NCI-H2081 (cell line): ENCODE measurements around the gene TREM1.
"Not testable (repeated sequence)": the region's sequence is repeated elsewhere in the genome, so short reads cannot be mapped to it uniquely, and the experiment has no call there.

Source experiments
- DNase-seq, 2 experiments: peaks; one replicate each; lab custom pipeline; 2025; lab: John Stamatoyannopoulos, UW

TREM1 gene

DNA sequence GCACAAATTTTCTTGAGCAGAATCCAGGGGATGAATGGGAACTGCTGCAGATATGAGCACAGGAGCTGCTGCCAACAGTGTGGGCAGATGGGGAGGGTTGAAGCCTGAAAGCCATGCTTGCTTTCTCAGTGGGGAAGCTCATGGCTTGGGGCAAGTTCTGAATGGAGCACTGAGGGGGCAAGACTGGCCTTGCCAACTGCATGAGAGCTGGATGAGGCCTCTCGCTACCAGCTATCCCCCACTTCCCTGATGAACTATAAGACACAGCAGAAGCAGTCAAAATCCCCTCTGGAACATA is 28.3 kb downstream of the TREM1 start:
- peak; percentile 54 to 73 for DNase-seq

DNA sequence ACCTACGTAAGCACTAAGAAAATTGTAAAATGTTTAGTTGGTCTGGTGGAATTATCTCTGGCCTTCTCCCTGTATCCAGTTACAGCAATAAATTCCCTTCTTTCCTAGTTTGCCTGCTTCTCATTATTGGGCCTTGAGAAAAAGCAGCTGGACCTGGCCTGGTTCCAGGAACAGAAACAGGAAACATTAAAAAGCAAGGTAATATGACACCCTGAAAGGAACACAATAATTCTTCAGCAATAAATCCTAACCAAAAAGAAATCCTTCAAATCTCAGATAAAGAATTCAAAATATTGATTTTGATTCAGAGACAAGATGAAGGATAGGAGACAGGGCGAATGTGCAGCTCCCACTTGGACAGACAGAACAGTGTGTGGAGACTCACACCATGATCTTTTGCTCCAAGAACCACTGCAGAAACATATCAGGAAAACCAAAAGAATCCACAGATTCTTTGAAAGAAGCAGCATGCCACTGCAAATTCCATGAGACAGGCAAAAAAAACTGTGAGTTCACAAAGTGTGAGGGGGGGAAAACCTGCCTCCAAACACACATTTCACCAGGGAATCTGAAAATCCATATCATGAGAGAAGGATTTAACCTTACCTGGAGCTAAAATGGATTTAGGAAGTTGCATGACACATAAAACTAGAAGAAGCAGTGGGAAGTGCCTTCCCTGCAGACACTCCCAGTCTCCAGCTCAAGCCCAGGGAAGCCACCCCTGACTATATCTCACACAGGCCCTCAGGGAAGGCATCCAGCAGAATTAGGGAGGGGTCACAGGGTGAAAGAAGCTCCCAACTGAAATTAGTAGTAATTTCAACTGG is 28.9 kb downstream of the TREM1 start:
- DNase-seq, result peak; percentile 34 to 64

DNA sequence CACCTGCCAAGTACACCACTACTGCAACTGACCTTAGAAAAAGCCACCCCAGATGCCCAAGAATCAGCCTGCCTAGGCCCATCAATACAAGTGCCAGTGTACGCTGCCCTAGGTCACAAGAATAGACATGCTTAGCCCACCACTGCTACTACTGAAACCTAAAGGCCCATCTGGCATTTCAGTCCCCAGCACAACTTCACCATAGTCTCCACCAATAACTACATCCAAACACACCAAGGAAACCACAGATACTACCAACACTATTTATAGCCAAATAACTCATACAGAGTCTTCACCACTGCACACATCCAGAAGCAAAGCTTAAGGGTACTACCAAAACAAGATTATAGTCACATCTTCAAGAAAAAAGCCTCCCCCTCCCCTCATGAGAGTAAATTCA is 30.1 kb downstream of the TREM1 start:
- no peak for DNase-seq

DNA sequence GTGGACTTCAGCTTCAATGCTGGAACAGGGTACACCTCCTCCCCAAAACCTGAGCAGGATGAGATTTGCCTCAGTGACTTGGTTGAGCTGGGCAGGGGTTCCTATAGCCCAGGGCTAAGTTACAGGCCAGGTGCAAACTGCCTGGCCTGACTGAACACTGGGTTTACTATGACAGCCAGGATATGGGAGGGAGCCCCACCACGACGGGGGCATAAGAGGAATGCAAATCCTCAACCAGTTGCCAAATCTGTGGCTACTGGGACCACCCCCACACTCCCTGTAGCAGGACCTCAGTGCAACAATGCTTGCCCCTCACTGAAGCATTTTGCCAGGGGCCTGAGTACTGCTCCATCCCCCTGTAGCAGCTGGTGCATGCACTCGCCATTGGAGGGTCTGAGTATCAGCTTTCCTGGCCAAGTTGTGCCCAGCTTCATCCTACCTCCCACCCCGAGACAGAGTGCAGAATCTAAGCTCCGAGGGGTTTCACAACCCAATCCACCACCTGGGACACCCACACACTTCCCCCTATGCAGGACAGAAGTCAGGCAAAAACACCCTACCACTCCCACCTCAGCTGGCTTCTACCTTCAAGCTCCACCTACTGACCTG is 30.7 kb downstream of the TREM1 start:
- no peak for DNase-seq

DNA sequence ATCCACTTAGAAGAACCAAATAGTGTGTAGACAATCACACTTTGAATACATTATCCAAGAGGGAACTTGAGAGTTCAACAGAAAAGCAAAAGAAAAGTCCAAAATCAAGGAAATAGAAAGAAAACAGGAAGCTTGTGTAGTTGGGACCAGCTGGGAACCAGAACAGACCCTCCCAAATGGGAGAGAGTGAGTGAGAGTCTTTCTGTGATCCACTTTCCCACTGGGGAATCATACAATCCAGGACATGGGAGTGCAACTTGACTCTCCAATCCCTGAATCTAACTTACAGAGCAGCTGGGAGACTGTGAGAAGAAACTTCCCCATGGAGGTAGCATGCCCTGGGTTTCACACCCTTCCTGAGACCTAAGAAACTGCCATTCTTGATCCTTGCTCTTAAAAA is 31.4 kb downstream of the TREM1 start:
- DNase-seq, result no peak

DNA sequence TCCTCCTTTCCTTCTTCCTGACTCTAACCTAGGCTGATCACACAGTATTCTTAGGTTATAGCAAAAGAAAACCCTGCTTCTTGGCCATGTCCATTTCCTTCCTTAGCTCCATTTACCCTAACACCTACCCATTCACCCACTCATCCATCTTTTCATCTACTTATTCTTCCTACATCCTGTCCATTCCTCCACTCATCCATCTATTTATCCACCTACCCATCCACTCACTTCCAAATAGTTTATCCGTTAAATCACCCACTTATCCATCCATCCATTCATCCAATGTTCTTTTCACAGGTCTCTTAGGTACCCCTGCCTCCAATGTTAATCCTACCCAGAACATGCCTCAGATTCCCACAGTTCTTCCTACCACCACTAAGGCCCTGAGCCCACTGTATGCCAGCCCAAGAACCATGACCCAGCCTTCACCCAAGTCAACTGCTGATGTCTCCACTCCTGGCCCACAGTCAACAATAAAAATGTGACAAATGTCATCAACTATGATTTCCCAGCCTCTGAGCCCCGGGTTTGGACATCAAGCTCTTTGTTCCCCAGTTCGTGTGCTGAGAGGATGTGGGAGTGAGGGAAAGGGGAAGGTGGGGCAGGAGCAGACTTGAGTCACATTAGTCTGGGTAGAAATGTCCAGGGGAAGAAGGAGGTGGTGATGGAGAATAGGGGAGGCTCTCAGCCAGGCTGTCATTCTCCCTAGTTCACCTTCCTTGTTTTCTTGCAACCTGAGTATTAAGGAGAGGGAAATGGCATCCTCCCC is 33.9 kb downstream of the TREM1 start:
- DNase-seq, result no peak

DNA sequence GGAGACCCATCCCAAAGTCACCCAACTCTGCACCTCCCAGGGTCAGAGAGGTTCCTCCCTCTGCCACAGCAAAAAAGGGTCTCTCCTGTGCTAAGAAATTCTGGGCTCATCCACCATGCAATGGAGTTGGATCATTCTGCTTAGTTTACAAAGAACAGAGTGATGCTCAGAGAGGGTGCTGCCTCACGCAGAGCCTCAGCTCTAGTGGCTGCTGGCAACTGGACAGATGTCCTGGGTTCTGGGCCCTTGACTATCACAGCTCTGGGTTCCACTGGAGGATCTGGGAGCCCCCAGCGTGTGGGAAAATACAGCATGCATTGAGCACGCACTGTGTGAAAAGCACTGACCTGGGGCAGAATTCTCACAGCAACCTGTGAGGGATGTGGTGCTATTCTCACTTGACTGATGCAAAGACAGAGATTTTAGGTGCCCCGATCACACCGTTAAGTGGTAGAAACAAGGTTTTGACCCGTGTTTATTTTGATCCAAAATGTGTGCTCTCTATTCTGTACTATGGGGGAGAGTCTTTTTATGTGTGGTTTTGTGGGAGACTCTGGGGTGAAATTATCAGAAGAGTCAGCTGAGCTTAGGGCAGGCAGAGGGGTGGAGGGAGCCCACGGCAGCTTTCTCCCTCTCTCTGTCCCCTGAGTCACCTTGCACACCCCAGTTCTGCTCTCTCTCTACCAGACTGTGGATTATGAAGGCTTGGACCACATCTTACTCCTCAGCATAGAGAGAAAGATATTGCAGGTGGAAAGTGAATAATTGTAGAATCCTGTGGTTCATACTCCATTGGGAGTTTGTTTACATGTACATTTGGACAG is 38.4 kb downstream of the TREM1 start:
- no peak for DNase-seq

DNA sequence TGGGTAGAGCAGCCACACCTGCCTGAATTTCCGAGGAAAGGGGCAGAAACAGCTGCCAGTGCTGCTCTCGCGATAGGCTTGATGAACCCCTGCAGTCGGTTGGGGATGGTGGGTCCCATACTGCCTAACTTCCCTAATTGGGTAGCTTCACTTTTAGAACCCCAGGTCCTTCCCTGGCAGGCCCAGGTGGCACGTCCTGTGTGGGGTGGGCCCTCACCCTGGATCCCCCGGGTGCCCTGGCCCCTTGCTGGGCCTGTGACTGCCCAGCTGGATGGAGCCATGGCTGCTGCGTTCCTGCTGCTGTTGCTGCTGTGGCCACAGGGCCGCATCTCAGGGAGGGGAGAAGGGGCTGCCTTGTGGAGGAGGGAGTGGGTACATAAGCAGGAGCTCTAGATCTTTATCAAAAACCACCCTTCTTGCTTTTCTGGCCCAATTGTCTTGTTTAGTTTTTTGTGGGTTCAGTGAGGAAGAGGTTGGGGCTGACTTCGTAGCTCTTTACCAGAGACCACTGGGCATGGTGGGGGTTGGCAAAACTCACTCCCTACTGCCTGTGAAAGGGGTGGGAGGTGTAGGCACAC is 39.1 kb downstream of the TREM1 start:
- no peak for DNase-seq

DNA sequence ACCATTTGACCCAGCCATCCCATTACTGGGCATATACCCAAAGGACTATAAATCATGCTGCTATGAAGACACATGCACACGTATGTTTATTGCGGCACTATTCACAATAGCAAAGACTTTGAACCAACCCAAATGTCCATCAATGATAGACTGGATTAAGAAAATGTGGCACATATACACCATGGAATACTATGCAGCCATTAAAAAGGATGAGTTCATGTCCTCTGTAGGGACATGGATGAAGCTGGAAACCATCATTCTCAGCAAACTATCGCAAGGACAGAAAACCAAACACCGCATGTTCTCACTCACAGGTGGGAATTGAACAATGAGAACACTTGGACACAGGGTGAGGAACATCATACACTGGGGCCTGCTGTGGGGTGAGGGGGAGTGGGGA is 40.0 kb downstream of the TREM1 start:
- not testable (repeated sequence) for DNase-seq

DNA sequence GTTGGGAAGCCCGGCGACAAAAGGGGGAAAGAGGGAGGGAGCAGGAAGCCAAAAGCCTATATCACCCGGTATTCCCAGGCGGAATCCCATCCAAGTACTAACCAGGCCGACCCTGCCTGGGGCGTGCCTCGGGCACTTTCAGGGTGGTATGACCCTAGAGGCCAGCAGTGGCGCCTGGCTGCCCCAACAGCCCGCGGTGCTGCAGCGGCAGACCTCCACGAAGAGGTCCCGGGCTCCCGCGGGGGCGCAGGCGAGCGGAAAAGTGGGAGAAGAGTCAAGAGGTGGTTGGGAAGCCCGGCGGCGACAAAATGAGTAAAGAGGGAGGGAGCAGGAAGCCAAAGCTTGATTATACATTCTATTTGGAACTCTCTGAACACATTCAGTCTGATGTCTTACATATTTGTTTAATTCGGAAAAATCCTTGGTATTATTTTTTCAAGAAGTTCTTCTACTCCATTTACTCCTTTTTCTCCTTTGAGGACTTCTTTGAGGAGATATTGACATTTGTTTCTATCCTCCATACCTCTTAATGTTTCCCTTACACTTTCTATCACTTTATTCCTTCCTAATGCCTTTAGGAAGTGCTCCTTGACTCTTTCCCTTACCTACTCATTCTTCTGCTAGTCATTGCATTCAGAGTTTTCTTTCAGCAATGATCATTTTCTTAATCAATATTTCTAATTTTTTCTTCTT is 46.9 kb downstream of the TREM1 start:
- no peak for DNase-seq

DNA sequence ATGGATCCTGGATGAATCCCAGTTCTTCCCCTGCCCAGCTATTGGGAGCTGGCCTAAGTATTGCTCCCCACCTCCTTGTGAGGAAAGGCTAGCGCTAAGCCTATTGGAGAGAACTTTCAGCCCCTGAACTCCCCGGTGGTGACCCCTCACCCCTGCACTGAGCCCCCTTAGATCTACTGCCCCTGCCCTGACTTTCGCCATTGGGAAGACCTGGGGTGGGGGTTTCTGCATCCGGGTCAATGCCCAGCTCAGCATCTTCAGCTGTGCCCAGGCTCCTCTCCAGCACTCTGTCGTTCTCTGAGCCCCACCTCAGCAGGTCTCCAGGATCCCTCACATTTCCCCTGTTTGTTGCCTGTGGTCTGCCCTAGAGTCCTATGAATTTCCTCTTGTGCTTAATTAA is 49.4 kb downstream of the TREM1 start:
- no peak for DNase-seq

DNA sequence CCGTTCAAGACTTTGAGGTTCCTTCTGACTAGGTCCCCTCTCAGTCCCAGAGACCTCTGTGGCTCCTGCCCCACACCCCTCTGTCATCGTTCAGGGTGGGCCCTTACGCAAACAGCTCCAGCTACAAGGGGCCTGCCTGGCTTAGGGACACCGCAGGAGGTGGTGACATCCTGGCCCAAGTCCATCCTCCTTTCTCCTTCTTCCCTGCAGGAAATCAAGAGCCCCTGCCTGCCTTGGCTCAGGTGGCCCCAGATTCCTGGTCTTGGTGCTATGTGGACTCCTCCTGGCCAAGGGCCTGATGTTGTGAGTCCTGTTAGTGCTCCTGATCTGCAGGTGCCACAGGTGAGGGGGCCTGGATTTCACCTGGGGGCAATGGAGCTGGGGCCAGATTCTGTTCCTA is 50.2 kb downstream of the TREM1 start:
- DNase-seq, result no peak

DNA sequence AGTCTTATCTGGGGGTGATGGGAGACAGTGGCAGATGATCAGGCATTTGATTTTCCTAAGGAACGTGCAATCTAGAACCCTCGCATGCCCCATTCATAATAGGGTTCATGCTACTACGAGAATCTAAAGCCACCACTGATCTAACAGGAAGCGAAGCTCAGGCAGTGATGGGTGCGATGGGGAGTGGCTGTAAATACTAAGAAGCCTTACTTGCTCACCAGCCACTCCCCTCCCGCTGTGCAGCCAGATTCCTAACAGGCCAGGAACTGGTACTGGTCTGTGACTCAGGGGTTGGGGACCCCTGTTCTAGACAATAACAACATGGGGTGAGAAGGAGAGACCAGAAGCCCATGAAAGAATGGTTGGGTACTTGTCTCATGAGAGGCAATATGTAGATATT is 53.8 kb downstream of the TREM1 start:
- DNase-seq, result no peak

DNA sequence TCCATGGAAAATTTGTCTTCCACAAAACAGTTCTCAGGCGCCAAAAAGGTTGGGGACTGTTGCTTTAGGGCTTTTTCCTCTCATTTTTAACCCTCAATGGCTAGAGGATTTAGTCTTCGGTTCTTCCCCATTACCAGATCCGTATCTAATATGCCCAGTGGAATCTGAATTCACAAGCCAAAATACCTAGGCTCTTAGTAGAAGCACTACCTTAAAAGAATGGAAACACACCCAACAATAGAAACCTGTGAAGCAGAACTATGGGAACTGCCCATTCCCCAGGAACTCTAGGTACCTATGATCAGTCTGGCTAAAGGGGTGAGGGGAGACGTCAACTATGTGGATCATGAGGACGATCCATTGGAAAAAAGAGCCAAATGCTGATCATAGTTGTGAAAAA is 55.2 kb downstream of the TREM1 start:
- no peak for DNase-seq

DNA sequence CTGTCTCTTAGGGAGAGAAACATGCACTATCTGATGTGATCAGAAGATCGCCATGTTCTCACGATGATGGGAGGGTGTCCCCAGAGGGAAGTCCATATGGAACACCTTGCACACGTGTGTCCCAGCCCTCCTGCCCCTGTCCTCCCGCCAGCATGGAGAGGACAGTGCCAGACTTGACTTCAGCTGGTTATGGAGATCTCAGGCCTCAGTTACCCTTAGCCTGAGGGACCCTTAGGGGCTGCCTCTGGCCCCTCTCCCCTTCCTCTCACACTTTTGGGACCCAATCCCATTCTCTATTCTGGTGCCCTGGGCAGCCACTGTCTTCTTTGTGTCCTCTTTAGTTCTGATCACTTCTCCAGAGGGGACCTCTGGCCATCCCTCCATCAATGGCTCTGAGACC is 56.8 kb downstream of the TREM1 start:
- DNase-seq, result no peak

DNA sequence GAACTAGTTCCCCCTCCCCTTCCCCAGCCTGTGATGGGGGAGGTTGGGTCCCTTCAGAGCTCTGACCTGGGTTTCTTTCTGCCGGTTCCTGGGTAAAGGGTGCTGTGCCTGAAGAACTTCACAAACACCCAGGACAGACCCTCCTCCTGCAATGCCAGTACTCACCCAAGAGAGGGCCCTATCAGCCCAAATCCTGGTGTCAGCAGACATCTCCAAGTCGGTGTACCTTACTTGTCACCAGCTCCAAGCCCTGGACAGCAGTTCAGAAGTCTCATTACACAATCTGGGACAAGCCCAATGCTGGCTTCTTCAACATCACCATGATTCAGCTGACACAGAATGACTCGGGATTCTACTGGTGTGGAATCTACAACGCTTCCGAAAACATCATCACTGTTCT is 57.9 kb downstream of the TREM1 start:
- DNase-seq, result no peak

DNA sequence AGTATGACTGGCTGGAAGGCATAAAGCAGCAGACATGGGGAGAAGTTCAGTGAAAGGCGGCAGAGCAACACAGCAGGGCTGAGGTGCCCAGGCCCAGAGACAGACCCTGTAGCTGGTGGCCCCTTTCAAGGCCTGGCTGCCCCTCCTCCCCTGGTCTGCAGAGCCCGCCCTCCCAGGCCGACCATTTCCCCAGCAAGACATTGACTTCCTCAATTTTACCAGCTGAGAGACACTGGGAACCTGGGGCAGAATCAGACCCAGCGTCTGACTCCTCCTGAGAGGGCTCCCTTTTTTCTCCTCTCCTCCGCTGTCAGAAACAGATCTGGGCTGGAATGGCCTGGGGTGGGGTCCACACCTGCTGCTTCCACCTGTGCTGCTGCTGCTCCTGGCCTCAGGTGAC is 58.4 kb downstream of the TREM1 start, which contains the start of gene TREML4:
Gene TREML4, plus strand, starts transcription at position 254 of the 400 bp plus-strand sequence. Its CDS starts 79 bp downstream, at position 333.
- no peak for DNase-seq

DNA sequence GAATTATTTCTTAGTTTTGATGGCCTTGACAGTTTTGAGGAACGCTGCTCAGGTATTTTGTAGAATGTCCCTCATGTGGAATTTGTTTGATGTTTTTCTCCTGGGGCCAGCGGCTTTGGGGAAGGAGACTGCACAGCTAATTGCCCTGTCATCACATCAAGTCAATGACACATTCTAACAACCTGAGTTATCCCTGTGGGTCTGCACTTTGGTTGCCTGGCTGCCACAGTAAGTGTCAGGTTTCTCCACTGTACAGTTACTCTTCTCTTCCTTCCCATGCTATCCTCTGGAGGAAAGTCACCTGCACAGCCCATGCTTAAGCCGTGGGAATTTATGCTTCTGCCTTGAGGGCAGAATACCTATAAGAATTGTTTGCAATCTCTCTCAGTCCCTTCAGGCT is 59.7 kb downstream of the TREM1 start:
- DNase-seq, result no peak

DNA sequence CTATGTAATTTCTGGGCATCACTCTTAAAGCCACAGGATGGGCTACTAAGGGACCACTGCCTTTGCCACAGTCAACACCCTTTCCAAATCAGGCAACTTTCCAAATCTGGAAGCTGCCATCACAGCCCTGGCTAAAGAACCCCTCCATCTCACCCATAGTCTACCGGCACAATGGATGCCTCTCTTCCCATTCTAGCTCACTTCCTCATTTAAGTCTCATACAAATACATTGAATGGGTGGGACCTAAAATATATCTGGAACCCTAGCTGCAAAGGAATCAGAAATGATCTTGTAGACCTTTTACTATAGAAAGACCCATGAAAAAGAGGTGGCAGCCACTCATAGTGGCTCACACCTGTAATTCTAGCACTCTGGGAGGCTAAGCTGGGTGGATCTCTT is 61.7 kb downstream of the TREM1 start:
- no peak for DNase-seq
